AG04450 (cell line): Measurements from ENCODE around the gene PRKAR1B. TPM values are rescaled to one million over a fixed set of nuclear protein-coding genes. Genes with fewer than 3 reads are reported as not detected.

Source experiments
- CTCF ChIA-PET: fragments of 300-600, 350-600 bp; formaldehyde crosslinking; extraction: SDS; loops from one replicate; lab custom pipeline; 2022; ENCODE audit warnings: antibody characterized with exemption, inconsistent platforms; lab: Charles Lee
- POLR2A ChIA-PET: fragments of 350-600 bp; formaldehyde crosslinking; extraction: SDS; loops from one replicate; lab custom pipeline; 2021; ENCODE audit warnings: antibody characterized with exemption, inconsistent platforms; lab: Yijun Ruan, JAX
- DNase-seq: peaks from one replicate; pipeline ENCODE4 v3.0.0-alpha.2; 2011; ENCODE audit warnings: low read depth, low spot score
- H3K27ac ChIP-seq: one replicate; pipeline ENCODE4 v1.5.1; 2012; ENCODE audit warnings: low read depth, low read length, control low read depth
- H3K27me3 ChIP-seq: one replicate; pipeline ENCODE4 v1.6.0; 2012; ENCODE audit warnings: low read length; ENCODE audit not compliant: control insufficient read depth, insufficient read depth
- H3K4me3 ChIP-seq: 2 replicates; pipeline ENCODE4 v1.5.1; 2011; ENCODE audit warnings: mild to moderate bottlenecking, low read depth, low read length, control low read depth
- H3K9me3 ChIP-seq: 2 replicates; pipeline ENCODE4 v1.5.1; 2012; ENCODE audit warnings: low read length; ENCODE audit not compliant: control insufficient read depth, insufficient read depth
- CTCF ChIP-seq: IDR thresholded peaks from 2 replicates; pipeline ENCODE4 v1.5.1; 2011; ENCODE audit warnings: low read depth, low read length, control low read depth, inconsistent platforms
- polyA plus RNA-seq: library from polyadenylated mRNA; depleted of rRNA; stranded (reverse); fragments of >200 nt; gene quantifications from 2 replicates; pipeline ENCODE4 v1.2.3, GENCODE V29; 2011

Gene PRKAR1B
- polyA plus RNA-seq, 1 experiment: 16.1 TPM

GRCh38 chr7:537911-538634 lies 189.0 kb downstream of the PRKAR1B start:
- TF ChIP-seq CTCF: no peak
- POLR2A ChIA-PET: interaction anchor here (1.0 kb wide), 1 partner anchor 66 kb away, joined by 5 read pairs; no protein-coding TSS in a partner anchor

GRCh38 chr7:536231-536630 lies 190.8 kb downstream of the PRKAR1B start:
- CTCF ChIA-PET: no interaction called here
- POLR2A ChIA-PET: no interaction called here
- TF ChIP-seq CTCF: no peak
- H3K4me3 ChIP-seq: no peak overlapping the region
- peaks cover 14% of the 10 kb centered on the region for H3K9me3 ChIP-seq
- peaks cover 12% of the 10 kb centered on the region for H3K27me3 ChIP-seq
- no peak for DNase-seq
- no peak overlapping the region for H3K27ac ChIP-seq

More at GRCh38 chr7:537911-538634, 189.0 kb downstream of the PRKAR1B start:
- Histone ChIP-seq H3K4me3 (no peak overlapping the region), H3K27ac (peak overlapping the region; percentile 81), H3K27me3 (peaks cover 3% of the 10 kb centered on the region), H3K9me3 (peaks cover 14% of the 10 kb centered on the region)
- CTCF ChIA-PET: no interaction called here
- peak; percentile 63 for DNase-seq

DNA sequence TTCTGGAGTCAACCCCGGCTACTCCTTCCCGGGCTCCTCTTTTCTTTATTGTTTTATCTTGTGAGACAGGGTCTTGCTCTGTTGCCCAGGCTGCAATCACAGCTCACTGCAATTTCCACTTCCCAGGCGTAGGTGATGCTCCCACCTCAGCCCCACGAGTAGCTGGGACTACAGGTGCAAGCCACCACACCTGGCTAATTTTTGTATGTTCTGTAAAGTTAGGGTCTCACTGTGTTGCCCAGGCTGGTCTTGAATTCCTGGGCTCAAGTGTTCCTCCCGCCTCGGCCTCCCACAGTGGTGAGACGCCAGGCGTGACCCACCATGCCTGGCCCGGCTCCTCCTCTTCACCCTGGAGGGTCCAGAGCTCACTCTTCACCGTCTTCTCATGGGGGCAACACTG lies 192.1 kb downstream of the PRKAR1B start:
- no peak for DNase-seq
- ChIA-PET CTCF (no interaction called here), POLR2A (no interaction called here)
- no peak overlapping the region for H3K4me3 ChIP-seq
- no peak overlapping the region for H3K27ac ChIP-seq
- peaks cover 5% of the 10 kb centered on the region; the same call in 1 of the 2 replicates for H3K9me3 ChIP-seq
- TF ChIP-seq CTCF: no peak
- peaks cover 15% of the 10 kb centered on the region for H3K27me3 ChIP-seq

- Histone ChIP-seq H3K9me3 (peaks cover 5% of the 10 kb centered on the region; the same call in 1 of the 2 replicates), H3K4me3 (no peak overlapping the region), H3K27me3 (peaks cover 17% of the 10 kb centered on the region), H3K27ac (no peak overlapping the region)
- DNase-seq: no peak
- POLR2A ChIA-PET: no interaction called here
- TF ChIP-seq CTCF: no peak
- CTCF ChIA-PET: no interaction called here
Observed at GRCh38 chr7:534075-534474, 193.0 kb downstream of the PRKAR1B start.

GRCh38 chr7:533266-533665 lies 193.8 kb downstream of the PRKAR1B start:
- DNase-seq: no peak
- no peak for TF ChIP-seq CTCF
- no peak overlapping the region for H3K27ac ChIP-seq

More at GRCh38 chr7:533266-533665, 193.8 kb downstream of the PRKAR1B start:
- Histone ChIP-seq H3K9me3 (peaks cover 5% of the 10 kb centered on the region; the same call in 1 of the 2 replicates), H3K27me3 (peaks cover 17% of the 10 kb centered on the region), H3K4me3 (no peak overlapping the region)
- ChIA-PET CTCF (no interaction called here), POLR2A (no interaction called here)
